Hepatocyte (in vitro differentiated cells): ENCODE measurements around the gene ASIC2. TPM values are rescaled to one million over a fixed set of nuclear protein-coding genes. Genes with fewer than 3 reads are reported as not detected.
A peak's percentile ranks its signal among the peaks of the same experiment; 100 is the strongest.

ENCODE experiments used
- DNase-seq: peaks from one replicate; pipeline ENCODE4 v3.0.0-alpha.2; 2016; ENCODE audit warnings: low spot score
- H2AFZ ChIP-seq: fragments of 200-600 bp; sonication (generic); 2 replicates; pipeline ENCODE4 v1.6.0; 2016; ENCODE audit warnings: antibody characterized with exemption, mild to moderate bottlenecking
- H3K27ac ChIP-seq: fragments of 200-600 bp; sonication (generic); 2 replicates; pipeline ENCODE4 v1.5.1; 2016; ENCODE audit warnings: mild to moderate bottlenecking
- H3K27me3 ChIP-seq: fragments of 200-600 bp; sonication (generic); 2 replicates; pipeline ENCODE4 v1.6.1; 2016
- H3K36me3 ChIP-seq: fragments of 200-600 bp; sonication (generic); replicated peaks from 2 replicates; pipeline ENCODE4 v1.5.1; 2016; ENCODE audit warnings: low read depth; ENCODE audit not compliant: insufficient read depth
- H3K4me1 ChIP-seq: fragments of 200-600 bp; sonication (generic); 2 replicates; pipeline ENCODE4 v1.5.1; 2016; ENCODE audit warnings: mild to moderate bottlenecking, moderate library complexity; ENCODE audit not compliant: insufficient read depth
- H3K4me2 ChIP-seq: fragments of 200-600 bp; sonication (generic); 2 replicates; pipeline ENCODE4 v1.6.0; 2016
- H3K4me3 ChIP-seq: fragments of 200-600 bp; sonication (generic); 2 replicates; pipeline ENCODE4 v1.5.1; 2016; ENCODE audit warnings: mild to moderate bottlenecking
- H3K79me2 ChIP-seq: fragments of 200-600 bp; sonication (generic); 2 replicates; pipeline ENCODE4 v1.6.0; 2017; ENCODE audit warnings: mild to moderate bottlenecking
- H3K9me2 ChIP-seq: fragments of 200-600 bp; sonication (generic); replicated peaks from 2 replicates; pipeline ENCODE4 v1.6.0; 2017; ENCODE audit warnings: mild to moderate bottlenecking; ENCODE audit not compliant: insufficient read depth
- H3K9me3 ChIP-seq: fragments of 200-600 bp; sonication (generic); 2 replicates; pipeline ENCODE4 v1.5.1; 2016; ENCODE audit warnings: low read depth, mild to moderate bottlenecking
- H4K20me1 ChIP-seq: fragments of 200-600 bp; sonication (generic); 2 replicates; pipeline ENCODE4 v1.6.0; 2016; ENCODE audit warnings: mild to moderate bottlenecking; ENCODE audit not compliant: insufficient read depth, poor library complexity, severe bottlenecking
- EZH2 ChIP-seq: fragments of 200-600 bp; sonication (generic); IDR thresholded peaks from 2 replicates; pipeline ENCODE4 v1.6.1; 2016; ENCODE audit warnings: antibody characterized with exemption, mild to moderate bottlenecking, borderline replicate concordance
- EZH2phosphoT487 ChIP-seq: fragments of 200-600 bp; sonication (generic); IDR thresholded peaks from one replicate; pipeline ENCODE4 v1.6.1; 2018; ENCODE audit warnings: antibody characterized with exemption, mild to moderate bottlenecking, low read depth, moderate library complexity; ENCODE audit not compliant: unreplicated experiment, severe bottlenecking
- WGBS: methylation state at CpG from one replicate; pipeline ENCODE4 v1.1.6; 2016; ENCODE audit warnings: low lambda C conversion rate; ENCODE audit errors: missing lambda C conversion rate; 5-methylcytosine and 5-hydroxymethylcytosine counted together
- polyA plus RNA-seq: library from polyadenylated mRNA; unstranded; fragments of >200 nt; fragmentation: Nextera tagmentation; extraction: Ambion mirVana; gene quantifications from 2 replicates; pipeline ENCODE4 v1.2.1, GENCODE V29; 2016
- total RNA-seq: library from RNA; depleted of rRNA; stranded (reverse); fragments of >200 nt; gene quantifications from 2 replicates; pipeline ENCODE4 v1.2.3, GENCODE V29; 2014
- TF ChIP-seq, protein P1 (sequence below): fragments of 200-600 bp; sonication (generic); IDR thresholded peaks from 2 replicates; pipeline ENCODE4 v1.5.1; 2016; ENCODE audit warnings: antibody characterized with exemption, mild to moderate bottlenecking; ENCODE audit not compliant: poor library complexity

The ASIC2 gene
- total and polyA plus RNA-seq, 2 experiments from 2014 or later = 2.3 to 3.3 TPM

DNA sequence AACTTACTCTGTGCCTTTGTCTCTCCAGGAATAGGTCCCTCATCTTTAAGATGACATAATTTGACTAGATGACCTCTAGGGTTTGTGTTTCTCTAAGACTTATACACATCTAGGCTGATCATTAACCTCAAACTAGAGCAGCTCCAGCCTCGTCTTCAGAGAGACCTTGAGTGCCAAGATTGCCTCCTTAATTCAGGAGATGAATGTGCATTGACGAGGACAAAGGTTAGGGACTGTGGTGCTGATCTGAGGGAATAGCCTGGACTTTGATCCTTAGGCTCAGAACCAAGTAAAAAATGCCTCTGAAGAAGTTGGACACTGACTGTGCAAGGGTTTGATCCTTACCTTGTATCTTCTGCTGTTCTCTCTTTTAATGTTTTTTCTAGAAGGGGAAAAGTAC lies 17.2 kb upstream of the ASIC2 start:
- Histone ChIP-seq H3K36me3 (no peaks in the 10 kb centered on the region), H3K4me3 (no peak overlapping the region), H3K4me2 (no peak overlapping the region), H3K9me2 (no peaks in the 10 kb centered on the region), H3K4me1 (peaks cover 3% of the 10 kb centered on the region), H2AFZ (no peak overlapping the region), H3K9me3 (no peaks in the 10 kb centered on the region), H4K20me1 (no peaks in the 10 kb centered on the region), H3K27me3 (peaks cover 4% of the 10 kb centered on the region), H3K79me2 (no peaks in the 10 kb centered on the region), H3K27ac (no peak overlapping the region)
- DNase-seq = peak; percentile 23
- WGBS = 42% methylated on average over 2 of the region's 2 CpGs
- TF ChIP-seq, protein P1, sequence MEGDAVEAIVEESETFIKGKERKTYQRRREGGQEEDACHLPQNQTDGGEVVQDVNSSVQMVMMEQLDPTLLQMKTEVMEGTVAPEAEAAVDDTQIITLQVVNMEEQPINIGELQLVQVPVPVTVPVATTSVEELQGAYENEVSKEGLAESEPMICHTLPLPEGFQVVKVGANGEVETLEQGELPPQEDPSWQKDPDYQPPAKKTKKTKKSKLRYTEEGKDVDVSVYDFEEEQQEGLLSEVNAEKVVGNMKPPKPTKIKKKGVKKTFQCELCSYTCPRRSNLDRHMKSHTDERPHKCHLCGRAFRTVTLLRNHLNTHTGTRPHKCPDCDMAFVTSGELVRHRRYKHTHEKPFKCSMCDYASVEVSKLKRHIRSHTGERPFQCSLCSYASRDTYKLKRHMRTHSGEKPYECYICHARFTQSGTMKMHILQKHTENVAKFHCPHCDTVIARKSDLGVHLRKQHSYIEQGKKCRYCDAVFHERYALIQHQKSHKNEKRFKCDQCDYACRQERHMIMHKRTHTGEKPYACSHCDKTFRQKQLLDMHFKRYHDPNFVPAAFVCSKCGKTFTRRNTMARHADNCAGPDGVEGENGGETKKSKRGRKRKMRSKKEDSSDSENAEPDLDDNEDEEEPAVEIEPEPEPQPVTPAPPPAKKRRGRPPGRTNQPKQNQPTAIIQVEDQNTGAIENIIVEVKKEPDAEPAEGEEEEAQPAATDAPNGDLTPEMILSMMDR = no peak
- TF ChIP-seq EZH2 = no peak

DNA sequence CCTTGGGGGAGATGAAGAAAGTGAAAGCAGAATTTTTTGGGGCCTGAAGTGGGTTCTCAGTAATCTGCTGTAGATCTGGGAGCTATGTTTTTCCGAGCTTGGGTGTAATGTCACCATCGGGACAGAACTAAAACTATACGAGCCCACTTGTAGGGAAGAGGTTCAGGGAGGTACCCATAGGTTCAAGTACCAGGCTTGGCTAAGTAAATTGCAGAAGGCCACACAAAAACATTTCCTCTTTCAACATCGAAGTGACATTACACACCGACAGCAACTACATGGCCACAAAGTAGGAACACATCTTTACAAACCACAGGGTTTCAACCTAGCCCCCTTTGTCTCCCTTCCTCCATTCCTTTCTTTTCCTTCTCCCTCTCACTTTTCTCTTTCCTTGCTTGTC lies 10.2 kb upstream of the ASIC2 start:
- no peak overlapping the region for H3K4me3 ChIP-seq
- no peaks in the 10 kb centered on the region for H3K9me2 ChIP-seq
- H2AFZ ChIP-seq = no peak overlapping the region
- no peaks in the 10 kb centered on the region for H3K36me3 ChIP-seq
- no peaks in the 10 kb centered on the region for H3K4me1 ChIP-seq
- H4K20me1 ChIP-seq = no peaks in the 10 kb centered on the region
- TF ChIP-seq EZH2phosphoT487 (no peak), EZH2 (no peak)
- TF ChIP-seq, protein P1 = no peak
- no peaks in the 10 kb centered on the region for H3K79me2 ChIP-seq
- 90% methylated on average over 5 of the region's 5 CpGs for WGBS
- no peaks in the 10 kb centered on the region for H3K9me3 ChIP-seq
- H3K27me3 ChIP-seq = peaks cover 11% of the 10 kb centered on the region
- no peak overlapping the region for H3K27ac ChIP-seq
- DNase-seq = no peak
- no peak overlapping the region for H3K4me2 ChIP-seq

GRCh38 chr17:33302394-33302793 lies 9.3 kb upstream of the ASIC2 start:
- H3K9me3 ChIP-seq = no peaks in the 10 kb centered on the region
- H4K20me1 ChIP-seq = no peaks in the 10 kb centered on the region
- no peak for DNase-seq
- TF ChIP-seq EZH2 (no peak), EZH2phosphoT487 (no peak)
- TF ChIP-seq, protein P1 = no peak
- no peak overlapping the region for H3K27ac ChIP-seq
- H3K4me1 ChIP-seq = no peaks in the 10 kb centered on the region
- no peaks in the 10 kb centered on the region for H3K79me2 ChIP-seq
- no peak overlapping the region for H3K4me2 ChIP-seq
- H3K36me3 ChIP-seq = no peaks in the 10 kb centered on the region
- peaks cover 11% of the 10 kb centered on the region for H3K27me3 ChIP-seq
- H3K4me3 ChIP-seq = no peak overlapping the region
- no peaks in the 10 kb centered on the region for H3K9me2 ChIP-seq
- H2AFZ ChIP-seq = no peak overlapping the region

GRCh38 chr17:33300241-33300640 lies 7.1 kb upstream of the ASIC2 start:
- H3K9me2 ChIP-seq = no peaks in the 10 kb centered on the region
- peaks cover 31% of the 10 kb centered on the region for H3K27me3 ChIP-seq
- no peak overlapping the region for H3K4me3 ChIP-seq
- no peak overlapping the region for H2AFZ ChIP-seq
- no peak overlapping the region for H3K27ac ChIP-seq
- H3K9me3 ChIP-seq = no peaks in the 10 kb centered on the region
- H3K4me2 ChIP-seq = no peak overlapping the region
- no peaks in the 10 kb centered on the region for H4K20me1 ChIP-seq
- no peaks in the 10 kb centered on the region for H3K79me2 ChIP-seq
- H3K36me3 ChIP-seq = no peaks in the 10 kb centered on the region
- no peak for TF ChIP-seq EZH2
- TF ChIP-seq EZH2phosphoT487 = no peak
- TF ChIP-seq, protein P1 = no peak
- H3K4me1 ChIP-seq = no peaks in the 10 kb centered on the region
- DNase-seq = no peak
